ENCODE data around the gene TFAP2A.

GRCh38 chr6:10386220-10386619 is 28.7 kb downstream of the TFAP2A start:
- TF ChIP-seq CTCF (IDR thresholded peaks at IDR 0.05): no peak
- no peak for TF ChIP-seq EP300 (IDR thresholded peaks at IDR 0.05)

Measured in ovary (tissue), 3 donors.